Upper lobe of left lung (tissue), 4 donors: ENCODE measurements around the gene PARD6A.

Source experiments
- POLR2A ChIP-seq, 4 donors: fragments of 450-650 bp; IDR thresholded peaks; one replicate each; pipeline ENCODE4 v1.5.1; 2016 to 2017; ENCODE audit warnings: antibody characterized with exemption in 4 of 4, mild to moderate bottlenecking in 2 of 4
- TF ChIP-seq, protein P1 (sequence below), 6 experiments: fragments of 450-650 bp in 4 of 6; fragments of 200-600 bp in 2 of 6; sonication (generic) in 2 of 6; IDR thresholded peaks; one replicate each; pipeline ENCODE4 v1.5.1; 2016 to 2019; ENCODE audit warnings: antibody characterized with exemption in 6 of 6

DNA sequence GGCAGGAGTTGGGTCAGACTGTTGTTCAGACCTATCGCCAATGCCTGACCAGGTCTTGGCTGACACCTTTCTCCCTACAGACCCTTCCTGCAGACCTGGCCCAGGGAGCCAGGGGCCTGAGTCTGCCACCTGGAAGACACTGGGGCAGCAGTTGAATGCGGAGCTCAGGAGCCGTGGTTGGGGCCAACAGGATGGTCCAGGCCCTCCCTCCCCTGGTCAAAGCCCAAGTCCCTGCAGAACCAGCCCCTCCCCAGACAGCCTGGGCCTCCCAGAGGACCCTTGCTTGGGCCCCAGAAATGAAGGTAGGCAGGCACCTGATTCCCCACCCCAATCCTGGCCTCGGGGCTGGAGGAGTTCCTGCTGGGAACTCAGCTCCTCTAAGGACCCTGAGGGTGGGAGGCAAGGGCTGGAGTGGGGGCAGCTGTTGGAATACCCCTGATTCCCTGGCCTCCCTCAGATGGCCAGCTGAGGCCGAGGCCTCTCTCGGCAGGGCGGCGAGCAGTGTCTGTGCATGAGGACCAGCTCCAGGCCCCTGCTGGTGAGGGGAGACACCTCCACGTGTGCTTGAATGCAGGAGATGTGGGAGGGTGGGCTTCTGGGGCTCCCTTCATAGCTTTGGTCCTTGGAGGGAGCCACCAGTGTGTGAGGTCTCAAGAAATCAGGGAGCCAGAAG lies 4.3 kb upstream of the PARD6A start:
- TF ChIP-seq, protein P1, sequence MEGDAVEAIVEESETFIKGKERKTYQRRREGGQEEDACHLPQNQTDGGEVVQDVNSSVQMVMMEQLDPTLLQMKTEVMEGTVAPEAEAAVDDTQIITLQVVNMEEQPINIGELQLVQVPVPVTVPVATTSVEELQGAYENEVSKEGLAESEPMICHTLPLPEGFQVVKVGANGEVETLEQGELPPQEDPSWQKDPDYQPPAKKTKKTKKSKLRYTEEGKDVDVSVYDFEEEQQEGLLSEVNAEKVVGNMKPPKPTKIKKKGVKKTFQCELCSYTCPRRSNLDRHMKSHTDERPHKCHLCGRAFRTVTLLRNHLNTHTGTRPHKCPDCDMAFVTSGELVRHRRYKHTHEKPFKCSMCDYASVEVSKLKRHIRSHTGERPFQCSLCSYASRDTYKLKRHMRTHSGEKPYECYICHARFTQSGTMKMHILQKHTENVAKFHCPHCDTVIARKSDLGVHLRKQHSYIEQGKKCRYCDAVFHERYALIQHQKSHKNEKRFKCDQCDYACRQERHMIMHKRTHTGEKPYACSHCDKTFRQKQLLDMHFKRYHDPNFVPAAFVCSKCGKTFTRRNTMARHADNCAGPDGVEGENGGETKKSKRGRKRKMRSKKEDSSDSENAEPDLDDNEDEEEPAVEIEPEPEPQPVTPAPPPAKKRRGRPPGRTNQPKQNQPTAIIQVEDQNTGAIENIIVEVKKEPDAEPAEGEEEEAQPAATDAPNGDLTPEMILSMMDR (IDR thresholded peaks at IDR 0.05): no peak
- TF ChIP-seq POLR2A (IDR thresholded peaks at IDR 0.05): no peak
